Osteoblast (primary cell): ENCODE results near the gene FAT4. TPM values are rescaled to one million over a fixed set of nuclear protein-coding genes. Genes with fewer than 3 reads are reported as not detected.

Source experiments
- DNase-seq: peaks from one replicate; pipeline ENCODE4 v3.0.0; 2011; ENCODE audit warnings: low spot score, mixed read lengths; ENCODE audit not compliant: insufficient read length; ENCODE audit errors: missing footprints
- H2AFZ ChIP-seq: 2 replicates; pipeline ENCODE4 v1.6.0; 2011; ENCODE audit warnings: mild to moderate bottlenecking, low read length
- H3K27ac ChIP-seq: 2 replicates; pipeline ENCODE4 v1.5.1; 2011; ENCODE audit warnings: mild to moderate bottlenecking, low read depth, low read length, moderate library complexity
- H3K27me3 ChIP-seq: 2 replicates; pipeline ENCODE4 v1.6.0; 2012; ENCODE audit warnings: mild to moderate bottlenecking, control low read depth, inconsistent platforms, low read length, moderate library complexity; ENCODE audit not compliant: insufficient read depth
- H3K36me3 ChIP-seq: 2 replicates; pipeline ENCODE4 v1.5.1; 2011; ENCODE audit warnings: mild to moderate bottlenecking, low read length, control low read depth, moderate library complexity; ENCODE audit not compliant: insufficient read depth
- H3K4me1 ChIP-seq: 2 replicates; pipeline ENCODE4 v1.5.1; 2011; ENCODE audit warnings: mild to moderate bottlenecking, low read length, control low read depth, moderate library complexity; ENCODE audit not compliant: insufficient read depth
- H3K4me2 ChIP-seq: 2 replicates; pipeline ENCODE4 v1.6.0; 2011; ENCODE audit warnings: mild to moderate bottlenecking, low read length; ENCODE audit not compliant: insufficient read depth
- H3K4me3 ChIP-seq: fragments of 200-600 bp; sonication (generic); 3 replicates; pipeline ENCODE4 v1.5.1; 2012; ENCODE audit warnings: mild to moderate bottlenecking, low read length, inconsistent platforms; ENCODE audit not compliant: insufficient read depth
- H3K79me2 ChIP-seq: 2 replicates; pipeline ENCODE4 v1.6.0; 2012; ENCODE audit warnings: mild to moderate bottlenecking, low read length, control low read depth, inconsistent platforms; ENCODE audit not compliant: insufficient read depth
- H3K9me3 ChIP-seq: 2 replicates; pipeline ENCODE4 v1.5.1; 2011; ENCODE audit warnings: low read depth, low read length, control low read depth
- H4K20me1 ChIP-seq: 2 replicates; pipeline ENCODE4 v1.6.0; 2012; ENCODE audit warnings: mild to moderate bottlenecking, low read length, control low read depth; ENCODE audit not compliant: insufficient read depth
- small RNA-seq: library from RNA; depleted of rRNA; stranded (forward); fragments of <200 nt; gene quantifications from one replicate; pipeline ENCODE3, GENCODE V24; 2012
- total RNA-seq: library from RNA; depleted of rRNA; stranded (reverse); fragments of >200 nt; gene quantifications from 2 replicates; pipeline ENCODE4 v1.2.3, GENCODE V29; 2012
- TF ChIP-seq, protein P1 (sequence below): IDR thresholded peaks from 2 replicates; pipeline ENCODE4 v1.5.1; 2011; ENCODE audit warnings: mild to moderate bottlenecking, low read depth, low read length, moderate library complexity; ENCODE audit errors: extremely low read depth

The FAT4 gene
- total RNA-seq, 1 donor = 27.9 TPM

DNA sequence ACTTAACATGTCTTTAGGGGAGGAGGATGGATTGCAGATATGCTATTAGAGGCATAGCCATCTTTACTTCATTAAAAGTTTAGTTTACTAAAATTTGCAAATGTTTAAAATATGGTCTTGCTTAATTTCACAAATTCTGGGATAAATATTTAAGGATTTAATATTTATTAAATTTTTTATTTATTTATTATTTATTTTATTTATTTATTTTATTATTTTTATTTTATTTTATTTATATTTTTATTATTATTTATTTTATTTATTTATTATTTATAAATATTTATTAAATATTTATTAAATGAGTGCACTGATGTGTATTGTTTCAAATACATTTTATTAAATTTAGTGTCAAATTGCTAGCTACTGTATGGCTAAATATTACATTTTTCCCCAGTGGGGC is 46.0 kb downstream of the FAT4 start:
- Histone ChIP-seq H3K4me3 (no peak overlapping the region), H3K9me3 (no peaks in the 10 kb centered on the region), H3K4me2 (no peak overlapping the region), H3K36me3 (no peaks in the 10 kb centered on the region), H4K20me1 (no peaks in the 10 kb centered on the region), H3K4me1 (no peaks in the 10 kb centered on the region), H3K79me2 (peaks cover under 1% of the 10 kb centered on the region), H3K27me3 (no peaks in the 10 kb centered on the region), H3K27ac (no peak overlapping the region), H2AFZ (no peak overlapping the region)
- no peak for DNase-seq
- TF ChIP-seq, protein P1, sequence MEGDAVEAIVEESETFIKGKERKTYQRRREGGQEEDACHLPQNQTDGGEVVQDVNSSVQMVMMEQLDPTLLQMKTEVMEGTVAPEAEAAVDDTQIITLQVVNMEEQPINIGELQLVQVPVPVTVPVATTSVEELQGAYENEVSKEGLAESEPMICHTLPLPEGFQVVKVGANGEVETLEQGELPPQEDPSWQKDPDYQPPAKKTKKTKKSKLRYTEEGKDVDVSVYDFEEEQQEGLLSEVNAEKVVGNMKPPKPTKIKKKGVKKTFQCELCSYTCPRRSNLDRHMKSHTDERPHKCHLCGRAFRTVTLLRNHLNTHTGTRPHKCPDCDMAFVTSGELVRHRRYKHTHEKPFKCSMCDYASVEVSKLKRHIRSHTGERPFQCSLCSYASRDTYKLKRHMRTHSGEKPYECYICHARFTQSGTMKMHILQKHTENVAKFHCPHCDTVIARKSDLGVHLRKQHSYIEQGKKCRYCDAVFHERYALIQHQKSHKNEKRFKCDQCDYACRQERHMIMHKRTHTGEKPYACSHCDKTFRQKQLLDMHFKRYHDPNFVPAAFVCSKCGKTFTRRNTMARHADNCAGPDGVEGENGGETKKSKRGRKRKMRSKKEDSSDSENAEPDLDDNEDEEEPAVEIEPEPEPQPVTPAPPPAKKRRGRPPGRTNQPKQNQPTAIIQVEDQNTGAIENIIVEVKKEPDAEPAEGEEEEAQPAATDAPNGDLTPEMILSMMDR = no peak

Small RNA genes lying within 50 kb of the gene (small RNA-seq; reads per million reads assigned to genes)
- gene RF00019 = not detected
